GM12872 (cell line): ENCODE results near the gene FUBP1.

Experiments used
- CTCF ChIP-seq: IDR thresholded peaks from 3 replicates; pipeline ENCODE4 v1.5.1; 2011; ENCODE audit warnings: low read depth, mild to moderate bottlenecking, low read length, moderate library complexity; ENCODE audit not compliant: insufficient read depth

Gene FUBP1

DNA sequence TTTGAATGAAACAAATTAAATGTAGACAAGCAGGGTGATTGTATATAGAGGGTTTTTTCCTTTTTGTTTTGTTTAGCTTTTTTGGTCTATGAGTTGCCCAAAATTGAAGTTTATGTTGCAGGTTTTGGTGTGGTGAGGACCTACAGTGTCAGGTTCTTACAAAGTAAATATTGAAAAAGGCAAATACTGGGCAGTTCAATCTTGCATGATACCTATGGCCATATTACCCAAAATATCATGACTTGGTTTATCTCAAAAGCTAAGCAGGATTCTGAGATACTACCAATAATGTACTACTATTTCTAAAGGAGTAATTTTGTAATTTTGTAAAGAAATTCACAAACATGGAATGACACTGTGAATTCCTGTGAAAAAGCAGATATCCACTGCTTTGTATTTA, 27.6 kb upstream of the FUBP1 start:
- TF ChIP-seq CTCF, result no peak

GRCh38 chr1:78005755-78006154, 26.9 kb upstream of the FUBP1 start:
- no peak for TF ChIP-seq CTCF

- TF ChIP-seq CTCF, result no peak
Measured at GRCh38 chr1:78005448-78005722, 26.5 kb upstream of the FUBP1 start.

DNA sequence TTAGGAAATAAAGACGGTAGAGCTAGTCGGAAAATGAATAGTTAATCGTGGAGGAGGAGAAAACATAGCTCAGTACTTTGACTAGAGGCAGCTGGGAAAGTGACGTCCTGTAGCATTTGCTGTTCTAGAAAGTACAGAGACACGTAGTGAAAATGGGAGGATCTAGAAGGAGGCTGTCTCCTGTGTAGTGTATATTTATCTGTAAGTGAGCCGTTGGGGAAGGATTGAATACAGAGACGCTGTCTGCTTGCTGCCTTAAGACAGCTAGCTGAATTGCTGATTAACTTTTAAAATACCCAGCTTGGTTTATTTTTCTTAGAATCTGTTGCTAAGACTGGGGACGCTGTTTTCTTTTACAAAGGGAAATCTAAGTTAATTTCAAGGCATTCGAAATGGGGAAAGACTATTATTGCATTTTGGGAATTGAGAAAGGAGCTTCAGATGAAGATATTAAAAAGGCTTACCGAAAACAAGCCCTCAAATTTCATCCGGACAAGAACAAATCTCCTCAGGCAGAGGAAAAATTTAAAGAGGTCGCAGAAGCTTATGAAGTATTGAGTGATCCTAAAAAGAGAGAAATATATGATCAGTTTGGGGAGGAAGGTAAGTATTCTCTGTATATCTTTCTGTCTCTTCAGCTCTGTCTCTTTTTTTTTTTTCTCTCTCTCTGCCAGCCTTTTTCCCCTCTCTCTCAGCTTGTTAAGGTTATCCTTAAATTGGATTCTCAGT, 26.0 kb upstream of the FUBP1 start, which contains the start of gene DNAJB4:
Gene DNAJB4, plus strand, starts transcription at position 221 of the 729 bp plus-strand sequence. Its CDS starts 172 bp downstream, at position 393.
- no peak for TF ChIP-seq CTCF

DNA sequence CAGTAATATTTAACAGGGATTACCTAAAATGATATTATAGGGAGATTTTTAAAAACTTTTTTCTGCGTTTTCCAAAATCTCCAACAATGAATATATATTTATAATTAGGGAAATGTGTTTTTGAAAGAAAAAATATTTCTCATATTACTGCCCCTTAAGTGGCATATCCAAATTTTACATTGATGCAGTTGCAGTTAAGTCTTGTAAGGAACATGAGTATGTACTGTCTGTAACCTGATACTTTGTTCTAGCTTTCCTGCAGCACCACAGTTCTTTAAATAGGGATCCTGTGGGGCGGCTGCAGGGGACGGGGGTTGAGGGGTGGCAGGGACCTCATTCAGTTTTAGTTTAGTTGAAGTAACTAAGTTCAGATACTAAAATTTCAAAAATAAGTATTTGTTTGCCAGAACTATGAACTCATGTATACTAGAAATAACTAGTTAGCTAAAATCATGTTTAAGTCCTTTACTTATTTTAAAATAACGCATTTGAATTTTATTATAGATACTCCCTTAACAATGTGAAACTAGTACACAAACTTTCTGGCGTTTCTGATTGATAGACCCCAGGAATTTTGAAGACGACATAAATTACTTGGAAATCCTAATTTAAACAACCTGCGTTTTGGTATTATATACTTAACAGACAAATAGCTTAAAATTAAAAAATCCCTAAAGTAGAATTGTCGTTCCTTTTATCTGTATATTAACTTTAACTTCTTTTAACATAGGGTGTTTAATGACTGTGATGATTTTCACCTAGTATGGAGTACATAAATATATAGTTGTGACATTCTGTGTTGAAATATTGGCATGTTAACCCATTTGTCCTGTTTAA, 25.2 kb upstream of the FUBP1 start:
- no peak for TF ChIP-seq CTCF

GRCh38 chr1:78003070-78003746, 24.3 kb upstream of the FUBP1 start:
- TF ChIP-seq CTCF, result no peak

- no peak for TF ChIP-seq CTCF
Measured at GRCh38 chr1:77996734-77997133, 17.9 kb upstream of the FUBP1 start.
